LHCN-M2 (cell line): ENCODE measurements around the gene DTNBP1. TPM values are rescaled to one million over a fixed set of nuclear protein-coding genes. Genes with fewer than 3 reads are reported as not detected.

Experiments
- DNase-seq: peaks from one replicate; pipeline ENCODE4 v3.0.0-alpha.2; 2012; ENCODE audit warnings: low read depth
- total RNA-seq: library from RNA; depleted of rRNA; stranded (reverse); fragments of >200 nt; gene quantifications from 2 replicates; pipeline ENCODE4 v1.2.3, GENCODE V29; 2014

The DTNBP1 gene
- total RNA-seq, 1 experiment from 2014 or later: 6.1 TPM

- DNase-seq: peak; percentile 84
These were observed 181.2 kb downstream of the DTNBP1 start for GRCh38 chr6:15481390-15482291.

- DNase-seq: no peak
These were observed 182.3 kb downstream of the DTNBP1 start for GRCh38 chr6:15480525-15480924.

GRCh38 chr6:15479761-15480160 is 183.1 kb downstream of the DTNBP1 start:
- peak; percentile 79 for DNase-seq

GRCh38 chr6:15477746-15478145 is 185.1 kb downstream of the DTNBP1 start:
- no peak for DNase-seq

- no peak for DNase-seq
These were observed 186.0 kb downstream of the DTNBP1 start for GRCh38 chr6:15476631-15477380.

GRCh38 chr6:15475872-15476271 is 187.0 kb downstream of the DTNBP1 start:
- no peak for DNase-seq

- no peak for DNase-seq
These were observed 187.6 kb downstream of the DTNBP1 start for GRCh38 chr6:15475261-15475660.

GRCh38 chr6:15474196-15474595 is 188.6 kb downstream of the DTNBP1 start:
- DNase-seq: peak; percentile 69

- DNase-seq: peak; percentile 79
These were observed 189.1 kb downstream of the DTNBP1 start for GRCh38 chr6:15473741-15474161.

GRCh38 chr6:15473174-15473573 is 189.7 kb downstream of the DTNBP1 start:
- no peak for DNase-seq
